Fibroblast of villous mesenchyme (primary cell): Measurements from ENCODE around the gene IRAK1. TPM values are rescaled to one million over a fixed set of nuclear protein-coding genes. Genes with fewer than 3 reads are reported as not detected.

Source experiments
- DNase-seq: peaks from one replicate; pipeline ENCODE4 v3.0.0-alpha.2; 2010; ENCODE audit warnings: low read depth
- H3K4me3 ChIP-seq: 2 replicates; pipeline ENCODE4 v1.5.1; 2011; ENCODE audit warnings: low read depth, mild to moderate bottlenecking, low read length
- total RNA-seq: library from RNA; depleted of rRNA; stranded (reverse); fragments of >200 nt; gene quantifications from 2 replicates; pipeline ENCODE4 v1.2.3, GENCODE V29; 2012
- TF ChIP-seq, protein P1 (sequence below): IDR thresholded peaks from 2 replicates; pipeline ENCODE4 v1.5.1; 2012; ENCODE audit warnings: low read depth, mild to moderate bottlenecking, low read length; ENCODE audit not compliant: insufficient read depth

The IRAK1 gene
- total RNA-seq, 1 donor, result 62.6 TPM

GRCh38 chrX:154027986-154028385, 8.3 kb upstream of the IRAK1 start:
- DNase-seq, result no peak
- H3K4me3 ChIP-seq, result no peak overlapping the region
- TF ChIP-seq, protein P1, sequence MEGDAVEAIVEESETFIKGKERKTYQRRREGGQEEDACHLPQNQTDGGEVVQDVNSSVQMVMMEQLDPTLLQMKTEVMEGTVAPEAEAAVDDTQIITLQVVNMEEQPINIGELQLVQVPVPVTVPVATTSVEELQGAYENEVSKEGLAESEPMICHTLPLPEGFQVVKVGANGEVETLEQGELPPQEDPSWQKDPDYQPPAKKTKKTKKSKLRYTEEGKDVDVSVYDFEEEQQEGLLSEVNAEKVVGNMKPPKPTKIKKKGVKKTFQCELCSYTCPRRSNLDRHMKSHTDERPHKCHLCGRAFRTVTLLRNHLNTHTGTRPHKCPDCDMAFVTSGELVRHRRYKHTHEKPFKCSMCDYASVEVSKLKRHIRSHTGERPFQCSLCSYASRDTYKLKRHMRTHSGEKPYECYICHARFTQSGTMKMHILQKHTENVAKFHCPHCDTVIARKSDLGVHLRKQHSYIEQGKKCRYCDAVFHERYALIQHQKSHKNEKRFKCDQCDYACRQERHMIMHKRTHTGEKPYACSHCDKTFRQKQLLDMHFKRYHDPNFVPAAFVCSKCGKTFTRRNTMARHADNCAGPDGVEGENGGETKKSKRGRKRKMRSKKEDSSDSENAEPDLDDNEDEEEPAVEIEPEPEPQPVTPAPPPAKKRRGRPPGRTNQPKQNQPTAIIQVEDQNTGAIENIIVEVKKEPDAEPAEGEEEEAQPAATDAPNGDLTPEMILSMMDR, result no peak

DNA sequence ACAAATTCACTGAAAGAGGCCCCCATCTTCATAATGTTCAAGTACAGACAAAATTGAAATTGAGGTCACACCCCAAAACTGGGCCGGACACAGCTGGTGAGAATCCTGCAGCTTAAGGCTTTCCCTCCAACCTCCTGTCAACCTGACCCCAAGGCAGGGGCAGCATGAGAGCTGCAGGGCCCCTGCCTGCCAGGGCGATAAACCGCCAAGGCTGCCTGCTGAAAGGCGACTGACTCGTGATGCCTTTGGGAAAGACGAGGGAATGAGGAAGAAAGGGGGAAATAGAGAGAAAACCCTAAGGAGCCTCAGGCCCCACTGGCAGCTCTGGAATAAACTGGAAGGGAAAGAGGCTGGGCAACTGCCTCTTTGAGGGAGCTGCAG, 7.3 kb upstream of the IRAK1 start:
- TF ChIP-seq, protein P1, result no peak
- no peak for DNase-seq
- no peak overlapping the region for H3K4me3 ChIP-seq

- TF ChIP-seq, protein P1, result no peak
- no peak overlapping the region for H3K4me3 ChIP-seq
- no peak for DNase-seq
Measured at GRCh38 chrX:154026136-154027021, 6.7 kb upstream of the IRAK1 start.

GRCh38 chrX:154025230-154025629, 5.5 kb upstream of the IRAK1 start:
- TF ChIP-seq, protein P1, result no peak
- H3K4me3 ChIP-seq, result no peak overlapping the region
- DNase-seq, result no peak

GRCh38 chrX:154024271-154024670, 4.6 kb upstream of the IRAK1 start:
- no peak overlapping the region for H3K4me3 ChIP-seq
- TF ChIP-seq, protein P1, result no peak
- DNase-seq, result no peak

DNA sequence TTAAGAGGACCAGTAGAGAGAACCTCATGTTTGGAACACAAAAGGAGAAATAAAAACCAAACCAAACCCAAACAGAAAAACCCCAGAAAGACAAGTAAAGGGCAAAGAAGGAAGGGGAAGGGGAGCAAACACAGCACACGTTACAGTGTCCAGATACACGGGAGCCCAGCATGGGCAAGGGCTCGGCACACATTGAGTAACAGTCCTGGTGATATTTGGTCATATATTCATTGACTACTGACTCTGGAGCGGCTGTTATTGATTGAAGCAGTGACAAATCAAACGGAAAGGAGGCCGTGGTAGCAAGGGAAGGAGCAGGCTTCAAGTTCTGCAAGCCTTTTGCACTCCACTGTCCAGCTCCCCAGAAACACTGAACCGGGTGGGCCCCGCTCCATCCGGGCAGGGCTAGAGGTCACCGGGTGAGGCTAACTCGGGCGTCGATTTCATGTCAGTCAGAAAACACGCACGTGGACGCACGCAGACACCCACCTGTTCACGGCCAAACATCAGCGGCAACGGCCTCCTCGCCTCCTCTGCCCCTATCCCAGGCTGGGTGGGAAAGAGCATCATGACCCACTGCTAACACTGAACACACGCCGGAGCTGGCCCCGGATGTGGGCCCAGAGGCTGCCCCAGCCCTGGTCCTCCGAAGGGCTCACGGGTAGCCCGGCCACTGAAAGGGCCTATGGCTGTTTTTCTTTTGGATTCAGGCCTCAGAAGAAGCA, 3.7 kb upstream of the IRAK1 start:
- DNase-seq, result no peak
- TF ChIP-seq, protein P1, result no peak
- no peak overlapping the region for H3K4me3 ChIP-seq
